Progenitor cell of endocrine pancreas (in vitro differentiated cells): ENCODE results near the gene KCTD14. TPM values are rescaled to one million over a fixed set of nuclear protein-coding genes. Genes with fewer than 3 reads are reported as not detected.

Experiments
- DNase-seq: peaks from one replicate; pipeline ENCODE4 v3.0.0; 2021; ENCODE audit warnings: low spot score; ENCODE audit not compliant: unreplicated experiment
- H3K27ac Mint-ChIP-seq: 2 replicates; pipeline ENCODE4 v1.8.0; 2021; ENCODE audit warnings: mild to moderate bottlenecking, moderate library complexity, mixed read lengths
- H3K27me3 Mint-ChIP-seq: 2 replicates; pipeline ENCODE4 v1.8.0; 2021; ENCODE audit warnings: mixed read lengths
- H3K36me3 Mint-ChIP-seq: 2 replicates; pipeline ENCODE4 v1.8.0; 2022; ENCODE audit warnings: mixed read lengths; ENCODE audit not compliant: insufficient read depth
- H3K4me1 Mint-ChIP-seq: 2 replicates; pipeline ENCODE4 v1.8.0; 2021; ENCODE audit warnings: low read depth, mixed read lengths
- H3K4me3 Mint-ChIP-seq: 2 replicates; pipeline ENCODE4 v1.8.0; 2021; ENCODE audit warnings: low read depth, mild to moderate bottlenecking, moderate library complexity, mixed read lengths
- H3K9me3 Mint-ChIP-seq: 2 replicates; pipeline ENCODE4 v1.8.0; 2021; ENCODE audit warnings: low read depth, mixed read lengths
- total RNA-seq: library from RNA; stranded (reverse); gene quantifications from 2 replicates; pipeline ENCODE4 v1.2.1, GENCODE V29; 2021
- TF ChIP-seq, protein P1 (sequence below): fragments of 200-600 bp; sonication (generic); IDR thresholded peaks from one replicate; pipeline ENCODE4 v1.5.0; 2021; ENCODE audit warnings: antibody characterized with exemption, mild to moderate bottlenecking; ENCODE audit not compliant: unreplicated experiment

Gene KCTD14
- total RNA-seq, 1 donor from 2014 or later = 5.4 TPM

DNA sequence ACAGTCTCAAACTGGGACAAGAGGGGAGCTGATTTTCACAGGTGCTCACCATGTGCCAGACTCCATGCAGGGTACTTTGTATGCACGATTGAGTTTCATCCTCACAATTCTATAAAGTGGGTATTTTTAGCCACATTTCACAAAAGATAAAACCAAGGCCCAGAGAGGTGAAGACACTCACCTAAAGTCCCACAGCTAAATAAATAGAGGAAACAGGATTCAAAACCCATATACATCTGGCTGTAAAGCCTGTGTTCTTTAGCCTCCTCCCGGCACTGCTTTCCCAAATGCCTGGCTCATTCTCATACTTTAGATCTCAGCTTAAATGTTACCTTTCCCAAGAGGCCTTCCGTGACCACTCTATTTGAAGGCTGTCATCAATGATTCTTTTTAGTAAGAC, 13.2 kb upstream of the KCTD14 start:
- Mint-ChIP-seq H3K36me3 (no peaks in the 10 kb centered on the region), H3K4me1 (peaks cover 3% of the 10 kb centered on the region), H3K4me3 (no peak overlapping the region), H3K27ac (no peak overlapping the region), H3K9me3 (no peaks in the 10 kb centered on the region), H3K27me3 (no peaks in the 10 kb centered on the region)
- no peak for DNase-seq
- TF ChIP-seq, protein P1, sequence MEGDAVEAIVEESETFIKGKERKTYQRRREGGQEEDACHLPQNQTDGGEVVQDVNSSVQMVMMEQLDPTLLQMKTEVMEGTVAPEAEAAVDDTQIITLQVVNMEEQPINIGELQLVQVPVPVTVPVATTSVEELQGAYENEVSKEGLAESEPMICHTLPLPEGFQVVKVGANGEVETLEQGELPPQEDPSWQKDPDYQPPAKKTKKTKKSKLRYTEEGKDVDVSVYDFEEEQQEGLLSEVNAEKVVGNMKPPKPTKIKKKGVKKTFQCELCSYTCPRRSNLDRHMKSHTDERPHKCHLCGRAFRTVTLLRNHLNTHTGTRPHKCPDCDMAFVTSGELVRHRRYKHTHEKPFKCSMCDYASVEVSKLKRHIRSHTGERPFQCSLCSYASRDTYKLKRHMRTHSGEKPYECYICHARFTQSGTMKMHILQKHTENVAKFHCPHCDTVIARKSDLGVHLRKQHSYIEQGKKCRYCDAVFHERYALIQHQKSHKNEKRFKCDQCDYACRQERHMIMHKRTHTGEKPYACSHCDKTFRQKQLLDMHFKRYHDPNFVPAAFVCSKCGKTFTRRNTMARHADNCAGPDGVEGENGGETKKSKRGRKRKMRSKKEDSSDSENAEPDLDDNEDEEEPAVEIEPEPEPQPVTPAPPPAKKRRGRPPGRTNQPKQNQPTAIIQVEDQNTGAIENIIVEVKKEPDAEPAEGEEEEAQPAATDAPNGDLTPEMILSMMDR = no peak

GRCh38 chr11:78034623-78035022, 11.5 kb upstream of the KCTD14 start:
- Mint-ChIP-seq H3K4me1 (peaks cover 10% of the 10 kb centered on the region), H3K27ac (no peak overlapping the region)
- TF ChIP-seq, protein P1 = no peak

GRCh38 chr11:78033040-78033439, 10.0 kb upstream of the KCTD14 start:
- H3K9me3 Mint-ChIP-seq = no peaks in the 10 kb centered on the region
- H3K4me1 Mint-ChIP-seq = peaks cover 12% of the 10 kb centered on the region
- H3K36me3 Mint-ChIP-seq = no peaks in the 10 kb centered on the region
- no peaks in the 10 kb centered on the region for H3K27me3 Mint-ChIP-seq
- H3K4me3 Mint-ChIP-seq = no peak overlapping the region
- H3K27ac Mint-ChIP-seq = no peak overlapping the region
- DNase-seq = no peak
- TF ChIP-seq, protein P1 = no peak

More at GRCh38 chr11:78034623-78035022, 11.5 kb upstream of the KCTD14 start:
- no peaks in the 10 kb centered on the region for H3K36me3 Mint-ChIP-seq
- no peak overlapping the region for H3K4me3 Mint-ChIP-seq
- no peak for DNase-seq
- H3K9me3 Mint-ChIP-seq = no peaks in the 10 kb centered on the region
- no peaks in the 10 kb centered on the region for H3K27me3 Mint-ChIP-seq

DNA sequence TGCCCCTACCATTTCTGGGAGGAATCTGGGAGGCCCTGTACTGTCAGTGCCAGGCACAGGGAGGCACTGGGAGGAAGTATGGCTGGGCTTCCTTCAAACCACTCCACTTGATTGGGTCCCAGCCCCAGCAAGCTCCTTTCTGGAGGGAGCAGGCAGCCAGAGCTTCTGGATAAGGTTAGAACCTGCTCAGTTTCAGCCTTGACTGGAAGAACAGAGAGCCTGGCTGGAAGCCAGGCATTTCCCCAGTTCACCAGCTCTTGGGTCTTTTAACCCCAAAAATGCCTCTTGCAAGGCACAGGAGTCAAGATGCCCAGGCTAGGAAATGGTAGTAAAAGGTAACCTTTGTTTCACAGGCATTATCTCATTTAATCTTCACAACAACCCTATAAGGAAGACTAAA, 9.0 kb upstream of the KCTD14 start:
- Mint-ChIP-seq H3K27ac (no peak overlapping the region), H3K4me1 (peaks cover 15% of the 10 kb centered on the region), H3K4me3 (no peak overlapping the region), H3K36me3 (no peaks in the 10 kb centered on the region), H3K27me3 (no peaks in the 10 kb centered on the region), H3K9me3 (no peaks in the 10 kb centered on the region)
- TF ChIP-seq, protein P1 = no peak
- no peak for DNase-seq

DNA sequence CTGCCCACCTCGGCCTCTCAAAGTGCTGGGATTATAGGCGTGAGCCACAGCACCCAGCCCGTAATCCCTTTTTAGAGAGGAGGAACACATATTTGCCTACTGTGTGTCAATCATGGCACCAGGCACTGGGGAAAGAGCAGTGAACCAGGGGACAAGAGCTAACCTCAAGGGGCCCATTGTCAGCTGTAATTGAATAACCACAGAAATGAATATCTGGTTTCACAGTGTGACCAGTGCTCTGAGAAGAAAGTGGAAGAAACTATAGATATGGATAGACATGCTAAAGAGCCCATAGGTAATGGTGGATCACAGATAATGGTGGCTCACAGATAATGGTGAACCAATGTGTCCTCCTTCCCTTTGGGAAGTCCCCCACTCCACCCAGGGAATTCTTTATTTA, 8.6 kb upstream of the KCTD14 start:
- Mint-ChIP-seq H3K27me3 (no peaks in the 10 kb centered on the region), H3K27ac (no peak overlapping the region), H3K9me3 (no peaks in the 10 kb centered on the region), H3K36me3 (no peaks in the 10 kb centered on the region), H3K4me3 (no peak overlapping the region), H3K4me1 (peaks cover 15% of the 10 kb centered on the region)
- TF ChIP-seq, protein P1 = no peak
- DNase-seq = no peak
